ENCODE measurements around the gene TLCD1.

The TLCD1 gene

DNA sequence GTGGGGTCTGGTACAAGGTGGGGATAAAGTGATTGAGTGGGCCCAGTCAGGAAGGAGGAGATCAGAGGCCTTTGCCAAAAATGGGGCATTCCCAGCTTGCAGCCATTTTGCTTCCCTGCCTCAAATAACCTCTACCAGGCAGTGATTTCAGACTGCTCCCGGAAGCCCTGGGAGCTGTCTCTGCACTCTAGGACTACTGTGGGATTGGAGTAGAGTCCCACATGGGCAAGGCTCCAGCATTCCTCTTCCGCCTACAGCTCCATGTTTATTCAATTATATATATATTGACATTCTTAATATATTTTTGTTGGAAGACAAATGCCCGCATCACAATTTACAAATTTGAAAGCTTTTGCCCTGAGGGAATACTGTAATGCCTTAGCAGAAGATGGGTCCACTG lies 50.5 kb downstream of the TLCD1 start:
- DNase-seq, result no peak

All from DMS153 (cell line).